IPS-15b (cell line): ENCODE measurements around the gene SPTAN1.
"Not testable (repeated sequence)": the region's sequence is repeated elsewhere in the genome, so short reads cannot be mapped to it uniquely, and the experiment has no call there.

ENCODE experiments used
- H3K27me3 ChIP-seq: one replicate; pipeline ENCODE4 v1.6.1; 2013; ENCODE audit warnings: low read length; ENCODE audit not compliant: control insufficient read depth, insufficient read depth
- H3K36me3 ChIP-seq: one replicate; pipeline ENCODE4 v1.6.1; 2013; ENCODE audit warnings: low read length; ENCODE audit not compliant: control insufficient read depth, insufficient read depth
- H3K4me1 ChIP-seq: one replicate; pipeline ENCODE4 v1.6.1; 2013; ENCODE audit warnings: mild to moderate bottlenecking, low read length; ENCODE audit not compliant: control insufficient read depth, insufficient read depth
- H3K4me3 ChIP-seq: one replicate; pipeline ENCODE4 v1.5.1; 2013; ENCODE audit warnings: low read depth, low read length
- H3K9ac ChIP-seq: one replicate; pipeline ENCODE4 v1.6.1; 2013; ENCODE audit warnings: low read depth, mild to moderate bottlenecking, low read length
- H3K9me3 ChIP-seq: one replicate; pipeline ENCODE4 v1.6.1; 2013; ENCODE audit warnings: mild to moderate bottlenecking, low read length; ENCODE audit not compliant: control insufficient read depth, insufficient read depth

Gene SPTAN1

GRCh38 chr9:128636024-128636390 is 83.6 kb downstream of the SPTAN1 start:
- H3K4me3 ChIP-seq = no peak overlapping the region
- no peaks in the 10 kb centered on the region for H3K4me1 ChIP-seq
- H3K9ac ChIP-seq = peak overlapping the region; percentile 26
- H3K27me3 ChIP-seq = no peaks in the 10 kb centered on the region
- H3K36me3 ChIP-seq = peaks cover 51% of the 10 kb centered on the region
- no peaks in the 10 kb centered on the region for H3K9me3 ChIP-seq

- Histone ChIP-seq H3K27me3 (no peaks in the 10 kb centered on the region), H3K9me3 (no peaks in the 10 kb centered on the region), H3K9ac (no peak overlapping the region), H3K4me3 (no peak overlapping the region), H3K36me3 (peaks cover 50% of the 10 kb centered on the region), H3K4me1 (no peaks in the 10 kb centered on the region)
Observed at GRCh38 chr9:128636556-128637530, 84.5 kb downstream of the SPTAN1 start.

- Histone ChIP-seq H3K27me3 (no peaks in the 10 kb centered on the region), H3K4me3 (no peak overlapping the region), H3K9me3 (no peaks in the 10 kb centered on the region), H3K36me3 (peaks cover 41% of the 10 kb centered on the region), H3K9ac (no peak overlapping the region), H3K4me1 (no peaks in the 10 kb centered on the region)
Observed at GRCh38 chr9:128637656-128638055, 85.3 kb downstream of the SPTAN1 start.

- H3K27me3 ChIP-seq = no peaks in the 10 kb centered on the region
- H3K36me3 ChIP-seq = peaks cover 32% of the 10 kb centered on the region
- no peaks in the 10 kb centered on the region for H3K4me1 ChIP-seq
- H3K9ac ChIP-seq = no peak overlapping the region
- H3K9me3 ChIP-seq = no peaks in the 10 kb centered on the region
- H3K4me3 ChIP-seq = no peak overlapping the region
Observed at GRCh38 chr9:128638580-128638979, 86.2 kb downstream of the SPTAN1 start.

GRCh38 chr9:128640603-128641002 is 88.2 kb downstream of the SPTAN1 start:
- no peaks in the 10 kb centered on the region for H3K27me3 ChIP-seq
- H3K9ac ChIP-seq = no peak overlapping the region
- peaks cover 19% of the 10 kb centered on the region for H3K36me3 ChIP-seq
- no peaks in the 10 kb centered on the region for H3K4me1 ChIP-seq
- H3K4me3 ChIP-seq = no peak overlapping the region
- no peaks in the 10 kb centered on the region for H3K9me3 ChIP-seq

- Histone ChIP-seq H3K4me3 (no peak overlapping the region), H3K9ac (no peak overlapping the region), H3K9me3 (no peaks in the 10 kb centered on the region), H3K4me1 (no peaks in the 10 kb centered on the region), H3K36me3 (peaks cover 6% of the 10 kb centered on the region), H3K27me3 (no peaks in the 10 kb centered on the region)
Observed at GRCh38 chr9:128642675-128643245, 90.4 kb downstream of the SPTAN1 start.

- no peak overlapping the region for H3K9ac ChIP-seq
- no peaks in the 10 kb centered on the region for H3K4me1 ChIP-seq
Observed at GRCh38 chr9:128643519-128644300, 91.3 kb downstream of the SPTAN1 start.

GRCh38 chr9:128648206-128648605 is 95.8 kb downstream of the SPTAN1 start:
- H3K9me3 ChIP-seq, H3K4me1 ChIP-seq, H3K27me3 ChIP-seq, H3K36me3 ChIP-seq, H3K4me3 ChIP-seq, H3K9ac ChIP-seq: not testable (repeated sequence)

More at GRCh38 chr9:128643519-128644300, 91.3 kb downstream of the SPTAN1 start:
- H3K4me3 ChIP-seq = no peak overlapping the region
- H3K27me3 ChIP-seq = no peaks in the 10 kb centered on the region
- peaks cover 4% of the 10 kb centered on the region for H3K36me3 ChIP-seq
- no peaks in the 10 kb centered on the region for H3K9me3 ChIP-seq

- Histone ChIP-seq H3K36me3 (no peaks in the 10 kb centered on the region), H3K4me3 (no peak overlapping the region), H3K4me1 (no peaks in the 10 kb centered on the region), H3K9me3 (no peaks in the 10 kb centered on the region), H3K27me3 (no peaks in the 10 kb centered on the region), H3K9ac (no peak overlapping the region)
Observed at GRCh38 chr9:128651798-128652197, 99.4 kb downstream of the SPTAN1 start.

- Histone ChIP-seq H3K4me1 (no peaks in the 10 kb centered on the region), H3K9ac (no peak overlapping the region), H3K9me3 (no peaks in the 10 kb centered on the region), H3K36me3 (no peaks in the 10 kb centered on the region), H3K27me3 (no peaks in the 10 kb centered on the region), H3K4me3 (no peak overlapping the region)
Observed at GRCh38 chr9:128653908-128654307, 101.5 kb downstream of the SPTAN1 start.

- Histone ChIP-seq H3K9me3 (no peaks in the 10 kb centered on the region), H3K27me3 (no peaks in the 10 kb centered on the region), H3K36me3 (no peaks in the 10 kb centered on the region), H3K4me3 (no peak overlapping the region), H3K4me1 (no peaks in the 10 kb centered on the region), H3K9ac (no peak overlapping the region)
Observed at GRCh38 chr9:128654481-128654880, 102.1 kb downstream of the SPTAN1 start.
